ENCODE results near the gene CS. TPM values are rescaled to one million over a fixed set of nuclear protein-coding genes. Genes with fewer than 3 reads are reported as not detected.

CS gene
- polyA plus RNA-seq, 1 of the 3 experiments (the other 2 are of a cell fraction) = 121 TPM

DNA sequence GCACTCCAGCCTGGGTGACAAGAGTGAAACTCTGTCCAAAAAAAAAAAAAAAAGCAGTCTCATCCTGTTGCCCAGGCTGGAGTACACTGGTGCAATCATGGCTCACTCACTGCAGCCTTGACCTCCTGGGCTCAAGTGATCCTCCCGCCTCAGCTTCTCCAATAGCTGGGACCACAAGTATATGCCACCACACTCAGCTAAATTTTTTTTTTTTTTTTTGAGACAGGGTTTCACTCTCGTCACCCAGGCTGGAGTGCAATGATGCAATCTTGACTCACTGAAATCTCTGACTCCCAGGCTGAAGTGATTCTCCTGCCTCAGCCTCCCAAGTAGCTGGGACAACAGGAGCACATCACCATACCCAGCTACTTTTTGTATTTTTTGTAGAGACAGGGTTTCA, 20.9 kb upstream of the CS start:
- 84% methylated on average over 2 of the region's 2 CpGs for WGBS (ENCODE audit: low lambda C conversion rate)
- no peak overlapping the region for H3K9ac ChIP-seq
- DNase-seq = no peak
- H3K9me3 ChIP-seq = no peaks in the 10 kb centered on the region
- TF ChIP-seq, protein P1, sequence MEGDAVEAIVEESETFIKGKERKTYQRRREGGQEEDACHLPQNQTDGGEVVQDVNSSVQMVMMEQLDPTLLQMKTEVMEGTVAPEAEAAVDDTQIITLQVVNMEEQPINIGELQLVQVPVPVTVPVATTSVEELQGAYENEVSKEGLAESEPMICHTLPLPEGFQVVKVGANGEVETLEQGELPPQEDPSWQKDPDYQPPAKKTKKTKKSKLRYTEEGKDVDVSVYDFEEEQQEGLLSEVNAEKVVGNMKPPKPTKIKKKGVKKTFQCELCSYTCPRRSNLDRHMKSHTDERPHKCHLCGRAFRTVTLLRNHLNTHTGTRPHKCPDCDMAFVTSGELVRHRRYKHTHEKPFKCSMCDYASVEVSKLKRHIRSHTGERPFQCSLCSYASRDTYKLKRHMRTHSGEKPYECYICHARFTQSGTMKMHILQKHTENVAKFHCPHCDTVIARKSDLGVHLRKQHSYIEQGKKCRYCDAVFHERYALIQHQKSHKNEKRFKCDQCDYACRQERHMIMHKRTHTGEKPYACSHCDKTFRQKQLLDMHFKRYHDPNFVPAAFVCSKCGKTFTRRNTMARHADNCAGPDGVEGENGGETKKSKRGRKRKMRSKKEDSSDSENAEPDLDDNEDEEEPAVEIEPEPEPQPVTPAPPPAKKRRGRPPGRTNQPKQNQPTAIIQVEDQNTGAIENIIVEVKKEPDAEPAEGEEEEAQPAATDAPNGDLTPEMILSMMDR (IDR thresholded peaks at IDR 0.05) = no peak
- no peak for TF ChIP-seq CHD2 (IDR thresholded peaks at IDR 0.05; ENCODE audit: low read length, partially characterized antibody)
- no peak for TF ChIP-seq MEF2A (IDR thresholded peaks at IDR 0.05; ENCODE audit: borderline replicate concordance, low read depth)
- TF ChIP-seq TCF12 (IDR thresholded peaks at IDR 0.05) = no peak
- TF ChIP-seq POLR2AphosphoS5 (IDR thresholded peaks at IDR 0.05; ENCODE audit: low read depth, low read length) = no peak
- no peak for TF ChIP-seq FOXM1 (IDR thresholded peaks at IDR 0.05; ENCODE audit: low read depth)
- TF ChIP-seq, protein P2, sequence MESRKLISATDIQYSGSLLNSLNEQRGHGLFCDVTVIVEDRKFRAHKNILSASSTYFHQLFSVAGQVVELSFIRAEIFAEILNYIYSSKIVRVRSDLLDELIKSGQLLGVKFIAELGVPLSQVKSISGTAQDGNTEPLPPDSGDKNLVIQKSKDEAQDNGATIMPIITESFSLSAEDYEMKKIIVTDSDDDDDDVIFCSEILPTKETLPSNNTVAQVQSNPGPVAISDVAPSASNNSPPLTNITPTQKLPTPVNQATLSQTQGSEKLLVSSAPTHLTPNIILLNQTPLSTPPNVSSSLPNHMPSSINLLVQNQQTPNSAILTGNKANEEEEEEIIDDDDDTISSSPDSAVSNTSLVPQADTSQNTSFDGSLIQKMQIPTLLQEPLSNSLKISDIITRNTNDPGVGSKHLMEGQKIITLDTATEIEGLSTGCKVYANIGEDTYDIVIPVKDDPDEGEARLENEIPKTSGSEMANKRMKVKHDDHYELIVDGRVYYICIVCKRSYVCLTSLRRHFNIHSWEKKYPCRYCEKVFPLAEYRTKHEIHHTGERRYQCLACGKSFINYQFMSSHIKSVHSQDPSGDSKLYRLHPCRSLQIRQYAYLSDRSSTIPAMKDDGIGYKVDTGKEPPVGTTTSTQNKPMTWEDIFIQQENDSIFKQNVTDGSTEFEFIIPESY (IDR thresholded peaks at IDR 0.05; ENCODE audit: borderline replicate concordance, low read depth) = no peak
- no peak for TF ChIP-seq RFX5 (IDR thresholded peaks at IDR 0.05; ENCODE audit: low read length)
- no peak for TF ChIP-seq TEAD4 (IDR thresholded peaks at IDR 0.05; ENCODE audit: borderline replicate concordance, insufficient read depth)
- TF ChIP-seq, protein P3, sequence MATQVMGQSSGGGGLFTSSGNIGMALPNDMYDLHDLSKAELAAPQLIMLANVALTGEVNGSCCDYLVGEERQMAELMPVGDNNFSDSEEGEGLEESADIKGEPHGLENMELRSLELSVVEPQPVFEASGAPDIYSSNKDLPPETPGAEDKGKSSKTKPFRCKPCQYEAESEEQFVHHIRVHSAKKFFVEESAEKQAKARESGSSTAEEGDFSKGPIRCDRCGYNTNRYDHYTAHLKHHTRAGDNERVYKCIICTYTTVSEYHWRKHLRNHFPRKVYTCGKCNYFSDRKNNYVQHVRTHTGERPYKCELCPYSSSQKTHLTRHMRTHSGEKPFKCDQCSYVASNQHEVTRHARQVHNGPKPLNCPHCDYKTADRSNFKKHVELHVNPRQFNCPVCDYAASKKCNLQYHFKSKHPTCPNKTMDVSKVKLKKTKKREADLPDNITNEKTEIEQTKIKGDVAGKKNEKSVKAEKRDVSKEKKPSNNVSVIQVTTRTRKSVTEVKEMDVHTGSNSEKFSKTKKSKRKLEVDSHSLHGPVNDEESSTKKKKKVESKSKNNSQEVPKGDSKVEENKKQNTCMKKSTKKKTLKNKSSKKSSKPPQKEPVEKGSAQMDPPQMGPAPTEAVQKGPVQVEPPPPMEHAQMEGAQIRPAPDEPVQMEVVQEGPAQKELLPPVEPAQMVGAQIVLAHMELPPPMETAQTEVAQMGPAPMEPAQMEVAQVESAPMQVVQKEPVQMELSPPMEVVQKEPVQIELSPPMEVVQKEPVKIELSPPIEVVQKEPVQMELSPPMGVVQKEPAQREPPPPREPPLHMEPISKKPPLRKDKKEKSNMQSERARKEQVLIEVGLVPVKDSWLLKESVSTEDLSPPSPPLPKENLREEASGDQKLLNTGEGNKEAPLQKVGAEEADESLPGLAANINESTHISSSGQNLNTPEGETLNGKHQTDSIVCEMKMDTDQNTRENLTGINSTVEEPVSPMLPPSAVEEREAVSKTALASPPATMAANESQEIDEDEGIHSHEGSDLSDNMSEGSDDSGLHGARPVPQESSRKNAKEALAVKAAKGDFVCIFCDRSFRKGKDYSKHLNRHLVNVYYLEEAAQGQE (IDR thresholded peaks at IDR 0.05; ENCODE audit: low read depth, low read length) = no peak
- TF ChIP-seq FOXJ3 (CRISPR knock-in tag; IDR thresholded peaks at IDR 0.05) = no peak
- TF ChIP-seq RCOR1 (IDR thresholded peaks at IDR 0.05; ENCODE audit: low read length) = no peak
- TF ChIP-seq TAF1 (IDR thresholded peaks at IDR 0.05; ENCODE audit: borderline replicate concordance, low read depth, low read length) = no peak
- TF ChIP-seq NRF1 (IDR thresholded peaks at IDR 0.05; ENCODE audit: low read depth, low read length) = no peak
- TF ChIP-seq JUND (IDR thresholded peaks at IDR 0.05) = no peak
- TF ChIP-seq EP300 (IDR thresholded peaks at IDR 0.05; ENCODE audit: borderline replicate concordance in 1 of 2, low read depth in 1 of 2, low read length in 1 of 2) = no peak
- TF ChIP-seq MXI1 (IDR thresholded peaks at IDR 0.05; ENCODE audit: low read depth, low read length) = no peak
- TF ChIP-seq, protein P4, sequence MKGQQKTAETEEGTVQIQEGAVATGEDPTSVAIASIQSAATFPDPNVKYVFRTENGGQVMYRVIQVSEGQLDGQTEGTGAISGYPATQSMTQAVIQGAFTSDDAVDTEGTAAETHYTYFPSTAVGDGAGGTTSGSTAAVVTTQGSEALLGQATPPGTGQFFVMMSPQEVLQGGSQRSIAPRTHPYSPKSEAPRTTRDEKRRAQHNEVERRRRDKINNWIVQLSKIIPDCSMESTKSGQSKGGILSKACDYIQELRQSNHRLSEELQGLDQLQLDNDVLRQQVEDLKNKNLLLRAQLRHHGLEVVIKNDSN (IDR thresholded peaks at IDR 0.05; ENCODE audit: borderline replicate concordance, low read depth) = no peak
- peaks cover 7% of the 10 kb centered on the region in 2 experiments; a peak in 3 of 4 replicates for H3K4me1 ChIP-seq (ENCODE audit: control insufficient read depth in 1 of 2, insufficient read depth in 2 of 2, low read depth in 1 of 2, low read length in 1 of 2)
- peaks cover 16% of the 10 kb centered on the region for H3F3A ChIP-seq (replicated peaks; ENCODE audit: insufficient read depth)
- no peaks in the 10 kb centered on the region for H3K79me2 ChIP-seq (ENCODE audit: insufficient read depth)
- H2AFZ ChIP-seq (ENCODE audit: low read depth) = no peak overlapping the region
- POLR2A ChIA-PET = interaction anchor here (1.4 kb wide), 1 partner anchor 11 kb away, joined by 3 read pairs; no protein-coding TSS in a partner anchor
- CTCF ChIA-PET = interaction anchor here (1.7 kb wide), 1 partner anchor 12 kb away, joined by 4 read pairs; the partner anchor contains the start of gene PAN2
- no peak overlapping the region for H3K27ac ChIP-seq (ENCODE audit: low read depth in 2 of 2, low read length in 1 of 2)
- no peaks in the 10 kb centered on the region for H3K9me2 ChIP-seq
- no peak overlapping the region for H3K4me3 ChIP-seq (ENCODE audit: low read depth in 2 of 2, low read length in 1 of 2)
- H3K4me2 ChIP-seq = no peak overlapping the region
- H3K36me3 ChIP-seq (replicated peaks in 1 of 2; ENCODE audit: control insufficient read depth in 1 of 2, insufficient read depth in 2 of 2, low read length in 1 of 2) = peaks cover 21 to 53% of the 10 kb centered on the region in 2 experiments
- no peaks in the 10 kb centered on the region for H3K27me3 ChIP-seq (ENCODE audit: insufficient read depth)
- H4K20me1 ChIP-seq (ENCODE audit: insufficient read depth) = no peaks in the 10 kb centered on the region

All from SK-N-SH (cell line).